ENCODE measurements around the gene SEZ6L2. TPM values are rescaled to one million over a fixed set of nuclear protein-coding genes. Genes with fewer than 3 reads are reported as not detected.

The SEZ6L2 gene
- total and polyA plus RNA-seq, 2 of the 13 experiments (the other 11 are each of a cell fraction or from before 2014, with no cell fraction given), result 14.9 to 16.9 TPM

DNA sequence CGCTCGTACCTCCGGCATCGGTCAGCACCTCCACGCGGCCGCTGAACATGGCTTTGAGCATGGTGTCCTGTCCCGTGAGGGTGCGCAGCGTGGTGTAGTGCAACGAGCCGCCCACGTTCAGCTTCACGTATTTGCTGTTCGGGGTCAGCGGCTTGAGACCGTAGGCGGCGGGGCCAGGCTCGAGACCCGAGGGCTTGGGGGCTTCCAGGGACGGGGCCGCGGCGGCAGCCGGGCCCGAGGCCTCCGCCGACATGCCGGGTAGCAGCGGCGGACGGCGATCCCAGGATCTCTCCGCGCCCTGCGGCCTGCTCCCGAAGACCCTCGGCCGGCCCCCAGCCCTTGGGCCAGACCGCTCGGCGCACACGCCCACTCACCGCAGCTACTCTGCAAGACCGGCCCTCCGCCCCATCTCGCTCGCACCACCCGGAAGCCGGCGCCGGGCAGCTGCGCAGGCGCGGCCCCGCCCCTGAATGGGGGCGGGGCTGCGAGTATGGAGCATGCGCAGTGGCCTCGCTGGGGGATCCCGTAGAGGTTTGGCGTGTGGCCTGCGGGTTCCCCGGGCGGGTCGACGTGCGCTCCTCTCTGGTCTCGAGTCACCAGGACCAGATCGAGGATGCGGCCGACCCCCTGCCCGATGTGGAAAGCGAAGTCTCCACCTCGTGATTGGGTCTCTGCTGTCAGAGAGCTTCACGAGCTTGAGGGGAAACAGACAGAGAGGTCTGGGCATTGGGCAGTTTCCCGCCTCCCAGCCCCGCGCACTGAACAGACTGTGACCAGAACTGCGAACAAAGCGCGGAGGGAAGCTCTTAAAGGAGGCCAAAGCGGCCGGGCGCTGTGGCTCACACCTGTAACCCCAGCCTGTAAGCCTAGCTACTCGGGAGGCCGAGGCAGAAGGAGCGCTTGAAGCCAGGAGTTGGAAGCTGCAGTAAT is 26.7 kb upstream of the SEZ6L2 start, which contains the start of gene KCTD13 (continued):
- no peak for TF ChIP-seq SYNCRIP (IDR thresholded peaks at IDR 0.05; ENCODE audit: insufficient read depth, low read depth, low read length)
- peak; percentile 55 for TF ChIP-seq RAD21 (CRISPR knock-in tag; IDR thresholded peaks at IDR 0.05)
- TF ChIP-seq ZNF317 (CRISPR knock-in tag; IDR thresholded peaks at IDR 0.05), result peak; percentile 74
- TF ChIP-seq, protein P1, sequence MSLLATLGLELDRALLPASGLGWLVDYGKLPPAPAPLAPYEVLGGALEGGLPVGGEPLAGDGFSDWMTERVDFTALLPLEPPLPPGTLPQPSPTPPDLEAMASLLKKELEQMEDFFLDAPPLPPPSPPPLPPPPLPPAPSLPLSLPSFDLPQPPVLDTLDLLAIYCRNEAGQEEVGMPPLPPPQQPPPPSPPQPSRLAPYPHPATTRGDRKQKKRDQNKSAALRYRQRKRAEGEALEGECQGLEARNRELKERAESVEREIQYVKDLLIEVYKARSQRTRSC (CRISPR knock-in tag; IDR thresholded peaks at IDR 0.05; ENCODE audit: low read depth), result peak; percentile 95; the same call in 1 of the 2 replicates
- TF ChIP-seq ZNF724P (CRISPR knock-in tag; IDR thresholded peaks at IDR 0.05; ENCODE audit: borderline replicate concordance), result peak; percentile 76; the same call in 1 of the 2 replicates
- TF ChIP-seq, protein P2, sequence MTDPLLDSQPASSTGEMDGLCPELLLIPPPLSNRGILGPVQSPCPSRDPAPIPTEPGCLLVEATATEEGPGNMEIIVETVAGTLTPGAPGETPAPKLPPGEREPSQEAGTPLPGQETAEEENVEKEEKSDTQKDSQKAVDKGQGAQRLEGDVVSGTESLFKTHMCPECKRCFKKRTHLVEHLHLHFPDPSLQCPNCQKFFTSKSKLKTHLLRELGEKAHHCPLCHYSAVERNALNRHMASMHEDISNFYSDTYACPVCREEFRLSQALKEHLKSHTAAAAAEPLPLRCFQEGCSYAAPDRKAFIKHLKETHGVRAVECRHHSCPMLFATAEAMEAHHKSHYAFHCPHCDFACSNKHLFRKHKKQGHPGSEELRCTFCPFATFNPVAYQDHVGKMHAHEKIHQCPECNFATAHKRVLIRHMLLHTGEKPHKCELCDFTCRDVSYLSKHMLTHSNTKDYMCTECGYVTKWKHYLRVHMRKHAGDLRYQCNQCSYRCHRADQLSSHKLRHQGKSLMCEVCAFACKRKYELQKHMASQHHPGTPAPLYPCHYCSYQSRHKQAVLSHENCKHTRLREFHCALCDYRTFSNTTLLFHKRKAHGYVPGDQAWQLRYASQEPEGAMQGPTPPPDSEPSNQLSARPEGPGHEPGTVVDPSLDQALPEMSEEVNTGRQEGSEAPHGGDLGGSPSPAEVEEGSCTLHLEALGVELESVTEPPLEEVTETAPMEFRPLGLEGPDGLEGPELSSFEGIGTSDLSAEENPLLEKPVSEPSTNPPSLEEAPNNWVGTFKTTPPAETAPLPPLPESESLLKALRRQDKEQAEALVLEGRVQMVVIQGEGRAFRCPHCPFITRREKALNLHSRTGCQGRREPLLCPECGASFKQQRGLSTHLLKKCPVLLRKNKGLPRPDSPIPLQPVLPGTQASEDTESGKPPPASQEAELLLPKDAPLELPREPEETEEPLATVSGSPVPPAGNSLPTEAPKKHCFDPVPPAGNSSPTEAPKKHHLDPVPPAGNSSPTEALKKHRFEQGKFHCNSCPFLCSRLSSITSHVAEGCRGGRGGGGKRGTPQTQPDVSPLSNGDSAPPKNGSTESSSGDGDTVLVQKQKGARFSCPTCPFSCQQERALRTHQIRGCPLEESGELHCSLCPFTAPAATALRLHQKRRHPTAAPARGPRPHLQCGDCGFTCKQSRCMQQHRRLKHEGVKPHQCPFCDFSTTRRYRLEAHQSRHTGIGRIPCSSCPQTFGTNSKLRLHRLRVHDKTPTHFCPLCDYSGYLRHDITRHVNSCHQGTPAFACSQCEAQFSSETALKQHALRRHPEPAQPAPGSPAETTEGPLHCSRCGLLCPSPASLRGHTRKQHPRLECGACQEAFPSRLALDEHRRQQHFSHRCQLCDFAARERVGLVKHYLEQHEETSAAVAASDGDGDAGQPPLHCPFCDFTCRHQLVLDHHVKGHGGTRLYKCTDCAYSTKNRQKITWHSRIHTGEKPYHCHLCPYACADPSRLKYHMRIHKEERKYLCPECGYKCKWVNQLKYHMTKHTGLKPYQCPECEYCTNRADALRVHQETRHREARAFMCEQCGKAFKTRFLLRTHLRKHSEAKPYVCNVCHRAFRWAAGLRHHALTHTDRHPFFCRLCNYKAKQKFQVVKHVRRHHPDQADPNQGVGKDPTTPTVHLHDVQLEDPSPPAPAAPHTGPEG (CRISPR knock-in tag; IDR thresholded peaks at IDR 0.05), result peak; percentile 81; the same call in 1 of the 2 replicates
- TF ChIP-seq MAFK (conservative IDR thresholded peaks at IDR 0.05 in 1 of 2, IDR thresholded peaks at IDR 0.05 in 1 of 2; ENCODE audit: low read length in 2 of 2), result no peak
- peak; percentile 97 for TF ChIP-seq ZSCAN31 (CRISPR knock-in tag; IDR thresholded peaks at IDR 0.05; ENCODE audit: low read depth)
- TF ChIP-seq, protein P3, sequence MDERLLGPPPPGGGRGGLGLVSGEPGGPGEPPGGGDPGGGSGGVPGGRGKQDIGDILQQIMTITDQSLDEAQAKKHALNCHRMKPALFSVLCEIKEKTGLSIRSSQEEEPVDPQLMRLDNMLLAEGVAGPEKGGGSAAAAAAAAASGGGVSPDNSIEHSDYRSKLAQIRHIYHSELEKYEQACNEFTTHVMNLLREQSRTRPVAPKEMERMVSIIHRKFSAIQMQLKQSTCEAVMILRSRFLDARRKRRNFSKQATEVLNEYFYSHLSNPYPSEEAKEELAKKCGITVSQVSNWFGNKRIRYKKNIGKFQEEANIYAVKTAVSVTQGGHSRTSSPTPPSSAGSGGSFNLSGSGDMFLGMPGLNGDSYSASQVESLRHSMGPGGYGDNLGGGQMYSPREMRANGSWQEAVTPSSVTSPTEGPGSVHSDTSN (CRISPR knock-in tag; IDR thresholded peaks at IDR 0.05), result 0 out of 2 replicates have a peak, but pooled peaks have one; percentile 25
- TF ChIP-seq, protein P4, sequence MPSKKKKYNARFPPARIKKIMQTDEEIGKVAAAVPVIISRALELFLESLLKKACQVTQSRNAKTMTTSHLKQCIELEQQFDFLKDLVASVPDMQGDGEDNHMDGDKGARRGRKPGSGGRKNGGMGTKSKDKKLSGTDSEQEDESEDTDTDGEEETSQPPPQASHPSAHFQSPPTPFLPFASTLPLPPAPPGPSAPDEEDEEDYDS (CRISPR knock-in tag; IDR thresholded peaks at IDR 0.05), result peak; percentile 83
- TF ChIP-seq TRIM24 (CRISPR knock-in tag; IDR thresholded peaks at IDR 0.05), result no peak
- TF ChIP-seq ZNF883 (CRISPR knock-in tag; IDR thresholded peaks at IDR 0.05; ENCODE audit: not compliant biosample characterization), result no peak
- TF ChIP-seq SP140L (CRISPR knock-in tag; IDR thresholded peaks at IDR 0.05; ENCODE audit: borderline replicate concordance), result no peak
- peak; percentile 88; the same call in 1 of the 2 replicates for TF ChIP-seq ZSCAN12 (CRISPR knock-in tag; IDR thresholded peaks at IDR 0.05)
- TF ChIP-seq, protein P5, sequence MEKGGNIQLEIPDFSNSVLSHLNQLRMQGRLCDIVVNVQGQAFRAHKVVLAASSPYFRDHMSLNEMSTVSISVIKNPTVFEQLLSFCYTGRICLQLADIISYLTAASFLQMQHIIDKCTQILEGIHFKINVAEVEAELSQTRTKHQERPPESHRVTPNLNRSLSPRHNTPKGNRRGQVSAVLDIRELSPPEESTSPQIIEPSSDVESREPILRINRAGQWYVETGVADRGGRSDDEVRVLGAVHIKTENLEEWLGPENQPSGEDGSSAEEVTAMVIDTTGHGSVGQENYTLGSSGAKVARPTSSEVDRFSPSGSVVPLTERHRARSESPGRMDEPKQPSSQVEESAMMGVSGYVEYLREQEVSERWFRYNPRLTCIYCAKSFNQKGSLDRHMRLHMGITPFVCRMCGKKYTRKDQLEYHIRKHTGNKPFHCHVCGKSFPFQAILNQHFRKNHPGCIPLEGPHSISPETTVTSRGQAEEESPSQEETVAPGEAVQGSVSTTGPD (CRISPR knock-in tag; IDR thresholded peaks at IDR 0.05), result peak; percentile 78; the same call in 1 of the 2 replicates
- TF ChIP-seq, protein P6, sequence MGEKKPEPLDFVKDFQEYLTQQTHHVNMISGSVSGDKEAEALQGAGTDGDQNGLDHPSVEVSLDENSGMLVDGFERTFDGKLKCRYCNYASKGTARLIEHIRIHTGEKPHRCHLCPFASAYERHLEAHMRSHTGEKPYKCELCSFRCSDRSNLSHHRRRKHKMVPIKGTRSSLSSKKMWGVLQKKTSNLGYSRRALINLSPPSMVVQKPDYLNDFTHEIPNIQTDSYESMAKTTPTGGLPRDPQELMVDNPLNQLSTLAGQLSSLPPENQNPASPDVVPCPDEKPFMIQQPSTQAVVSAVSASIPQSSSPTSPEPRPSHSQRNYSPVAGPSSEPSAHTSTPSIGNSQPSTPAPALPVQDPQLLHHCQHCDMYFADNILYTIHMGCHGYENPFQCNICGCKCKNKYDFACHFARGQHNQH (CRISPR knock-in tag; IDR thresholded peaks at IDR 0.05), result peak; percentile 62; the same call in 1 of the 2 replicates

All from HepG2 (cell line).